Karpas-422 (cell line): Measurements from ENCODE around the gene NEDD9. TPM values are rescaled to one million over a fixed set of nuclear protein-coding genes. Genes with fewer than 3 reads are reported as not detected.

ENCODE experiments used
- DNase-seq: peaks from one replicate; pipeline ENCODE4 v3.0.0-alpha.2; 2015
- H2AFZ ChIP-seq: fragments of 200-600 bp; sonication (generic); 2 replicates; pipeline ENCODE4 v1.6.1; 2014; ENCODE audit warnings: antibody characterized with exemption, low read length, mixed read lengths
- H3K27ac ChIP-seq: fragments of 200-600 bp; sonication (generic); 2 replicates; pipeline ENCODE4 v1.5.1; 2014; ENCODE audit warnings: mild to moderate bottlenecking, low read length, moderate library complexity
- H3K27me3 ChIP-seq: fragments of 200-600 bp; sonication (generic); 2 replicates; pipeline ENCODE4 v1.6.1; 2014; ENCODE audit warnings: low read length, mixed read lengths
- H3K36me3 ChIP-seq: fragments of 200-600 bp; sonication (generic); 2 replicates; pipeline ENCODE4 v1.6.1; 2014; ENCODE audit warnings: low read length, mixed read lengths; ENCODE audit not compliant: insufficient read depth
- H3K4me1 ChIP-seq: fragments of 200-600 bp; sonication (generic); 2 replicates; pipeline ENCODE4 v1.6.1; 2014; ENCODE audit warnings: mild to moderate bottlenecking, low read length, mixed read lengths
- H3K4me2 ChIP-seq: fragments of 200-600 bp; sonication (generic); 2 replicates; pipeline ENCODE4 v1.6.1; 2014; ENCODE audit warnings: low read length, low read depth, mild to moderate bottlenecking; ENCODE audit not compliant: poor library complexity, severe bottlenecking
- H3K4me3 ChIP-seq: fragments of 200-600 bp; sonication (generic); 2 replicates; pipeline ENCODE4 v1.5.1; 2014; ENCODE audit warnings: mild to moderate bottlenecking, antibody characterized with exemption, low read length, mixed read lengths
- H3K79me2 ChIP-seq: fragments of 200-600 bp; sonication (generic); 2 replicates; pipeline ENCODE4 v1.6.1; 2014; ENCODE audit warnings: mild to moderate bottlenecking, low read length, mixed read lengths
- H3K9ac ChIP-seq: fragments of 200-600 bp; sonication (generic); 2 replicates; pipeline ENCODE4 v1.6.0; 2014; ENCODE audit warnings: low read length
- H3K9me2 ChIP-seq: fragments of 200-600 bp; sonication (generic), shearing (Covaris generic); replicated peaks from 2 replicates; pipeline ENCODE4 v1.6.0; 2014; ENCODE audit warnings: mild to moderate bottlenecking, low read length, moderate library complexity; ENCODE audit not compliant: insufficient read depth
- H3K9me3 ChIP-seq: fragments of 300-700, 200-600 bp; sonication (generic); 2 replicates; pipeline ENCODE4 v1.6.1; 2014; ENCODE audit warnings: low read length, mixed read lengths
- H4K20me1 ChIP-seq: fragments of 200-600 bp; sonication (generic); 2 replicates; pipeline ENCODE4 v1.6.1; 2014; ENCODE audit warnings: mild to moderate bottlenecking, antibody characterized with exemption, low read length, low read depth; ENCODE audit not compliant: insufficient read depth
- total RNA-seq: library from RNA; depleted of rRNA; stranded (reverse); fragments of >200 nt; shearing (Covaris generic); gene quantifications from 2 replicates; pipeline ENCODE4 v1.2.3, GENCODE V29; 2014; ENCODE audit warnings: low replicate concordance

The NEDD9 gene
- total RNA-seq, 1 experiment from 2014 or later = 3.8 TPM

- Histone ChIP-seq H3K4me2 (no peak overlapping the region), H3K9ac (no peak overlapping the region), H3K9me2 (no peaks in the 10 kb centered on the region), H3K36me3 (no peaks in the 10 kb centered on the region), H3K4me3 (no peak overlapping the region), H3K9me3 (no peaks in the 10 kb centered on the region; the same call in 1 of the 2 replicates), H3K27ac (no peak overlapping the region), H4K20me1 (no peaks in the 10 kb centered on the region), H2AFZ (no peak overlapping the region), H3K4me1 (no peaks in the 10 kb centered on the region), H3K27me3 (no peaks in the 10 kb centered on the region), H3K79me2 (no peaks in the 10 kb centered on the region)
- DNase-seq = no peak
Measured at GRCh38 chr6:11253594-11253993, 21.1 kb upstream of the NEDD9 start.

GRCh38 chr6:11251553-11252360 lies 19.3 kb upstream of the NEDD9 start:
- no peak overlapping the region for H3K27ac ChIP-seq
- H3K9ac ChIP-seq = no peak overlapping the region
- H3K36me3 ChIP-seq = no peaks in the 10 kb centered on the region
- H4K20me1 ChIP-seq = no peaks in the 10 kb centered on the region
- no peak overlapping the region for H2AFZ ChIP-seq
- H3K4me2 ChIP-seq = no peak overlapping the region
- no peaks in the 10 kb centered on the region for H3K4me1 ChIP-seq
- H3K4me3 ChIP-seq = no peak overlapping the region
- DNase-seq = no peak
- H3K79me2 ChIP-seq = no peaks in the 10 kb centered on the region
- no peaks in the 10 kb centered on the region for H3K9me2 ChIP-seq
- no peaks in the 10 kb centered on the region; the same call in 1 of the 2 replicates for H3K9me3 ChIP-seq
- H3K27me3 ChIP-seq = no peaks in the 10 kb centered on the region

GRCh38 chr6:11250108-11250507 lies 17.6 kb upstream of the NEDD9 start:
- H3K79me2 ChIP-seq = no peaks in the 10 kb centered on the region

GRCh38 chr6:11248974-11249761 lies 16.7 kb upstream of the NEDD9 start:
- H4K20me1 ChIP-seq = no peaks in the 10 kb centered on the region
- no peak overlapping the region for H2AFZ ChIP-seq
- DNase-seq = no peak
- H3K36me3 ChIP-seq = no peaks in the 10 kb centered on the region
- H3K9me3 ChIP-seq = no peaks in the 10 kb centered on the region; the same call in 1 of the 2 replicates
- no peaks in the 10 kb centered on the region for H3K27me3 ChIP-seq
- no peak overlapping the region for H3K4me3 ChIP-seq
- no peak overlapping the region for H3K4me2 ChIP-seq
- no peaks in the 10 kb centered on the region for H3K4me1 ChIP-seq
- no peak overlapping the region for H3K27ac ChIP-seq
- H3K9ac ChIP-seq = no peak overlapping the region
- no peaks in the 10 kb centered on the region for H3K79me2 ChIP-seq
- H3K9me2 ChIP-seq = no peaks in the 10 kb centered on the region

More at GRCh38 chr6:11250108-11250507, 17.6 kb upstream of the NEDD9 start:
- no peaks in the 10 kb centered on the region for H3K4me1 ChIP-seq
- no peaks in the 10 kb centered on the region for H3K36me3 ChIP-seq
- DNase-seq = no peak
- H3K27me3 ChIP-seq = no peaks in the 10 kb centered on the region
- H4K20me1 ChIP-seq = no peaks in the 10 kb centered on the region
- no peak overlapping the region for H2AFZ ChIP-seq
- H3K9ac ChIP-seq = no peak overlapping the region
- H3K4me2 ChIP-seq = no peak overlapping the region
- H3K4me3 ChIP-seq = no peak overlapping the region
- H3K27ac ChIP-seq = no peak overlapping the region
- H3K9me3 ChIP-seq = no peaks in the 10 kb centered on the region; the same call in 1 of the 2 replicates
- no peaks in the 10 kb centered on the region for H3K9me2 ChIP-seq

GRCh38 chr6:11246722-11247121 lies 14.3 kb upstream of the NEDD9 start:
- Histone ChIP-seq H3K4me3 (no peak overlapping the region), H3K9ac (no peak overlapping the region), H3K4me2 (no peak overlapping the region), H4K20me1 (no peaks in the 10 kb centered on the region), H2AFZ (no peak overlapping the region), H3K79me2 (no peaks in the 10 kb centered on the region), H3K9me3 (no peaks in the 10 kb centered on the region; the same call in 1 of the 2 replicates), H3K9me2 (no peaks in the 10 kb centered on the region), H3K4me1 (no peaks in the 10 kb centered on the region), H3K27ac (no peak overlapping the region), H3K27me3 (no peaks in the 10 kb centered on the region), H3K36me3 (no peaks in the 10 kb centered on the region)
- no peak for DNase-seq

GRCh38 chr6:11245381-11246256 lies 13.2 kb upstream of the NEDD9 start:
- Histone ChIP-seq H2AFZ (no peak overlapping the region), H3K9me2 (no peaks in the 10 kb centered on the region), H3K9ac (no peak overlapping the region), H3K9me3 (no peaks in the 10 kb centered on the region; the same call in 1 of the 2 replicates), H3K36me3 (no peaks in the 10 kb centered on the region), H3K27me3 (no peaks in the 10 kb centered on the region), H3K27ac (no peak overlapping the region), H3K4me1 (no peaks in the 10 kb centered on the region), H3K79me2 (no peaks in the 10 kb centered on the region), H4K20me1 (no peaks in the 10 kb centered on the region), H3K4me2 (no peak overlapping the region), H3K4me3 (no peak overlapping the region)
- DNase-seq = no peak

- no peaks in the 10 kb centered on the region for H3K36me3 ChIP-seq
Measured at GRCh38 chr6:11244387-11245126, 12.1 kb upstream of the NEDD9 start.

More at GRCh38 chr6:11244387-11245126, 12.1 kb upstream of the NEDD9 start:
- H2AFZ ChIP-seq = no peak overlapping the region
- H3K9ac ChIP-seq = no peak overlapping the region
- no peaks in the 10 kb centered on the region for H3K4me1 ChIP-seq
- H3K4me3 ChIP-seq = no peak overlapping the region
- H3K79me2 ChIP-seq = no peaks in the 10 kb centered on the region
- H4K20me1 ChIP-seq = no peaks in the 10 kb centered on the region
- no peaks in the 10 kb centered on the region; the same call in 1 of the 2 replicates for H3K9me3 ChIP-seq
- H3K27ac ChIP-seq = no peak overlapping the region
- H3K27me3 ChIP-seq = no peaks in the 10 kb centered on the region
- H3K4me2 ChIP-seq = no peak overlapping the region
- no peaks in the 10 kb centered on the region for H3K9me2 ChIP-seq
- no peak for DNase-seq
